Neural crest cell (in vitro differentiated cells): ENCODE results near the gene HOXA9. TPM values are rescaled to one million over a fixed set of nuclear protein-coding genes. Genes with fewer than 3 reads are reported as not detected.

Experiments used
- DNase-seq: peaks from one replicate; pipeline ENCODE4 v3.0.0; 2021; ENCODE audit warnings: low read depth, mixed read lengths, low spot score
- H3K27ac Mint-ChIP-seq: one replicate; pipeline ENCODE4 v1.8.0; 2021; ENCODE audit warnings: mild to moderate bottlenecking, mixed read lengths; ENCODE audit not compliant: unreplicated experiment
- H3K27me3 Mint-ChIP-seq: 2 replicates; pipeline ENCODE4 v1.8.0; 2021; ENCODE audit warnings: low read depth, mild to moderate bottlenecking, mixed read lengths
- H3K36me3 Mint-ChIP-seq: 2 replicates; pipeline ENCODE4 v1.8.0; 2021; ENCODE audit warnings: low read depth, mild to moderate bottlenecking, mixed read lengths
- H3K4me1 Mint-ChIP-seq: 2 replicates; pipeline ENCODE4 v1.8.0; 2021; ENCODE audit warnings: mixed read lengths
- H3K4me3 Mint-ChIP-seq: one replicate; pipeline ENCODE4 v1.8.0; 2021; ENCODE audit warnings: mild to moderate bottlenecking, mixed read lengths
- H3K9me3 Mint-ChIP-seq: 2 replicates; pipeline ENCODE4 v1.8.0; 2021; ENCODE audit warnings: mixed read lengths
- total RNA-seq: library from RNA; stranded (reverse); gene quantifications from 2 replicates; pipeline ENCODE4 v1.2.1, GENCODE V29; 2021
- TF ChIP-seq, protein P1 (sequence below): fragments of 200-600 bp; sonication (generic); conservative IDR thresholded peaks from 2 replicates; pipeline ENCODE4 v1.5.0; 2021; ENCODE audit warnings: antibody characterized with exemption, mild to moderate bottlenecking

The HOXA9 gene
- total RNA-seq, 1 donor from 2014 or later, result 9.0 TPM

DNA sequence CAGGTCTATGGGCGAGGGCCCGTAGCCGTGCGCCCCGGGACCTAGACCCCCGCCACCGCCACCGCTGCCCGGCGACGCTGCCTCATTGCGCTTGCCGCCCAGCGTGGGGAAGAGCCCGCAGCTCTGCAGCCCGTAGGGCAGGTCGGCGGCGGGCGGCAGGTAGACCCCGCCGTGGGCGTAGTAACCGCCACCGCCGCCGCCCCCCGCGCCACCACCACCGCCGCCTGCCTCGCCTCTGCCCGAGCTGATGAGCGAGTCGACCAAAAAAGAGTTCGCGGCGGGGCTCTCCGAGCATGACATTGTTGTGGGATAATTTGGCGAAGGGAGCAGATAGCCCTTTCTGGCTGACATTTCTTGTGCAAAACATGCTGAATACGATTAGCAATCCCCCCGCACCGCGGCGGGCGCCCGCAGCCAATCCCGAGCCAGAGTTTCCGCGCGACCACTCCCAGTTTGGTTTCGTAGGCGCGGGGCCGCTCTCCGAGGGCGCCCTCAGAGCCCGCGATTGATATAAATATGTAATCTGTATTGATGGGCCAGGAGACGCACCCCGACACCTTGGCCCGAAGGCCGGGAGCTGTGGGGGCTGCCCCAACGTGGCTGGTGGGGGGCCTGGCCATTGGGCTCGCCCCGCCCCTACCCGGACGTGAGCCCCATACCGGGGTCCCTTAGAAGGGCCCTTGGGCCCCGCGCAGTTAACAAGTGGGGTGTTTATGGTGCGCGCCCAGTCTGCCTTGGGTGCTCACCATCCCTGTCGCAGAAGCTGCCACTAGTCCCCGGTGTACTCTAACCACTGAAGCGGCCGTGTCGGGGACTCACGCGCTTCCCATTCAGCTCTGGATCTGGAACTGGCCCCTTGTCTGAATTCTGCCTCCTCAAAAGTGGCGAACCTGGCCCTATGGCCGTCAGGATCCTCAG is 8.9 kb upstream of the HOXA9 start, which contains the start of gene HOXA10:
TSS of gene HOXA10 (minus strand) at position 365 of the 918 bp plus-strand sequence. CDS start at position 351, 14 bp downstream.
- DNase-seq, result no peak
- peaks cover 93% of the 10 kb centered on the region for H3K27me3 Mint-ChIP-seq
- H3K9me3 Mint-ChIP-seq, result no peaks in the 10 kb centered on the region
- no peak within 1 kb of the TSS for H3K27ac Mint-ChIP-seq
- peak within 1 kb of the TSS; percentile 72 for H3K4me3 Mint-ChIP-seq
- TF ChIP-seq, protein P1, sequence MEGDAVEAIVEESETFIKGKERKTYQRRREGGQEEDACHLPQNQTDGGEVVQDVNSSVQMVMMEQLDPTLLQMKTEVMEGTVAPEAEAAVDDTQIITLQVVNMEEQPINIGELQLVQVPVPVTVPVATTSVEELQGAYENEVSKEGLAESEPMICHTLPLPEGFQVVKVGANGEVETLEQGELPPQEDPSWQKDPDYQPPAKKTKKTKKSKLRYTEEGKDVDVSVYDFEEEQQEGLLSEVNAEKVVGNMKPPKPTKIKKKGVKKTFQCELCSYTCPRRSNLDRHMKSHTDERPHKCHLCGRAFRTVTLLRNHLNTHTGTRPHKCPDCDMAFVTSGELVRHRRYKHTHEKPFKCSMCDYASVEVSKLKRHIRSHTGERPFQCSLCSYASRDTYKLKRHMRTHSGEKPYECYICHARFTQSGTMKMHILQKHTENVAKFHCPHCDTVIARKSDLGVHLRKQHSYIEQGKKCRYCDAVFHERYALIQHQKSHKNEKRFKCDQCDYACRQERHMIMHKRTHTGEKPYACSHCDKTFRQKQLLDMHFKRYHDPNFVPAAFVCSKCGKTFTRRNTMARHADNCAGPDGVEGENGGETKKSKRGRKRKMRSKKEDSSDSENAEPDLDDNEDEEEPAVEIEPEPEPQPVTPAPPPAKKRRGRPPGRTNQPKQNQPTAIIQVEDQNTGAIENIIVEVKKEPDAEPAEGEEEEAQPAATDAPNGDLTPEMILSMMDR, result no peak
- H3K36me3 Mint-ChIP-seq, result peaks cover 5% of the 10 kb centered on the region
- H3K4me1 Mint-ChIP-seq, result peaks cover 8% of the 10 kb centered on the region

DNA sequence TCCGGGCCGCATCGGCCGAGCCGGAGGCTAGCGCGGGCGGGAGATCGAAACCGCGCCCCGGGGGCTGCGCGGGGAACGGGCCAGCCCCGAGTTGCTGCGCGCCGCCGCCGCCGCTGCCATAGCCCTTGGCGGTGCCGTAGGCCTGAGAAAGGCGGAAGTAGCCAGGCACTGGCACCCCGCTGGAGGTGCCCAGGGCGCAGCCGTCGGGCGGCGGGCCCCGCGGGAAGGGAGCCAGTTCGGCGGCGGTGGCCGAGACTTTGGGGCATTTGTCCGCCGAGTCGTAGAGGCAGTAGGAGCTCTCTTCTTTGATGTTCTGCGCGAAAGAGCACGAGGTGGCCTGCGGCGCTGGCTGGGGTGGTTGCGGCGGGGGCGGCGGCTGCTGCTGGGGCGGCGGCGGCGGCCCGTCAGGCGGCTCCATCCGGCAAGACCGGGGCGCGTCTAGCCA is 8.2 kb upstream of the HOXA9 start:
- TF ChIP-seq, protein P1, result no peak
- peaks cover 5% of the 10 kb centered on the region for H3K36me3 Mint-ChIP-seq
- peaks cover 93% of the 10 kb centered on the region for H3K27me3 Mint-ChIP-seq

DNA sequence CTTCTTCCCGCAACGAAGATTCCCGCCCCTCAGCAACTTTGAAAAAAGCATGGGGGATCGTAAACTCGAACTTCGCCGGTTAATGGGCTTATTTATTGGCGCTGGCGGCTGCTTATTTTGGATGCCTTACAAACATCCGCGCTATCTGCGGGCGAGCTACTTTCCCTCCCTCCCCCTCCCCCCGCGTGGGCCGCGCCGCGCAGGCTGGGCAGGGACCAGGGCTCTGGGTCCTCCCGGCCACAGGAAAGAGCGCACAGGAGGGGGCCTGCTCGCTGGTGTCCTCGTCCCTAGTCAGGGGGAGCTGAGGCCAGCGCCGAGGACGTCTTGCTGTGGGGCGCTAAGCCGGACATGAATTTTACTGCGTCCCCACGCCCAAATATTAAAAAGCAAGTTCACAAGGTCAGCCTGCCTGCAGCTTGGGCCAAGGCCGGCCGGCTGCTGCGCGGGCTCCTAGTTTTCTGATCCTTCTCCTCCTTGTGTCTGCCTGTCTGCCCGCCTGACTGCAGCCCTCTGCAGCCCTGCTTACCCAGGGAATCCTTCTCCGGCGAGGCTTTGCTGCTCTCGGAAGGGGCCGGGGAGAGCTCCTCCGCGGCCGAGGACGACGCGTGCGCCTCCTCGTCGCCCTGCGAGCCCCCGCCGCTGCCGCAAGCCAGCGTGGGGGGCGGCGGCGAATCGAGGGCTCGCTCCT is 7.6 kb upstream of the HOXA9 start:
- no peak for DNase-seq
- Mint-ChIP-seq H3K9me3 (no peaks in the 10 kb centered on the region), H3K4me1 (peaks cover 13% of the 10 kb centered on the region), H3K36me3 (peaks cover 5% of the 10 kb centered on the region), H3K4me3 (no peak overlapping the region), H3K27me3 (peaks cover 93% of the 10 kb centered on the region), H3K27ac (no peak overlapping the region)
- TF ChIP-seq, protein P1, result no peak

More for the DNA sequence above, 8.2 kb upstream of the HOXA9 start:
- Mint-ChIP-seq H3K9me3 (no peaks in the 10 kb centered on the region), H3K4me1 (peaks cover 11% of the 10 kb centered on the region), H3K27ac (no peak overlapping the region), H3K4me3 (no peak overlapping the region)
- DNase-seq, result no peak

DNA sequence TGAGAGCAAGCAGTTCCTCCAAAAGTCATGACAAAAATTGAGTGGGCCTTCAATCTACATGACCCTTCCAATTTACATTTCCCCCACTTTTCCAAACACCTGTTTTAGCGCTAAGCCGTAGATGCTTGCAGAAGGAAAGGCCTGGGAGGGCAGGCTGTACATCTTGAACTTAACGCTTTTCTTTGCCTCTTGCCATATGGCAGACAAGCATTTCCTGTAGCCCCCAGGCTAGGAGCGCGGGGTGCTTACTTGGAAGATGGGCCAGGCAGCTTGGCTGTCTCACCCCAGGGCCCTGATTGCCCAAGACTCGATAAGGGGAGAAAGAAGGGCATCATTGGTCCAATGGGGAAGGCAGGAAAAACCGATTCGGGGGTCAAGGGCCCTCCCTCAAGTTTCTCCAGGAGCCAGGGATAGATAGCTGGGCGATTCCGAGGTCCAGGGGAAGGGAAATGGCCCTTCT is 7.0 kb upstream of the HOXA9 start:
- H3K9me3 Mint-ChIP-seq, result no peaks in the 10 kb centered on the region
- H3K27ac Mint-ChIP-seq, result no peak overlapping the region

More for the DNA sequence above, 7.0 kb upstream of the HOXA9 start:
- peaks cover 2% of the 10 kb centered on the region for H3K36me3 Mint-ChIP-seq
- peaks cover 13% of the 10 kb centered on the region for H3K4me1 Mint-ChIP-seq
- TF ChIP-seq, protein P1, result no peak
- no peak for DNase-seq
- peaks cover 93% of the 10 kb centered on the region for H3K27me3 Mint-ChIP-seq
- H3K4me3 Mint-ChIP-seq, result peak overlapping the region; percentile 64
